Measurements from ENCODE around the gene KCNA2.

Gene KCNA2

DNA sequence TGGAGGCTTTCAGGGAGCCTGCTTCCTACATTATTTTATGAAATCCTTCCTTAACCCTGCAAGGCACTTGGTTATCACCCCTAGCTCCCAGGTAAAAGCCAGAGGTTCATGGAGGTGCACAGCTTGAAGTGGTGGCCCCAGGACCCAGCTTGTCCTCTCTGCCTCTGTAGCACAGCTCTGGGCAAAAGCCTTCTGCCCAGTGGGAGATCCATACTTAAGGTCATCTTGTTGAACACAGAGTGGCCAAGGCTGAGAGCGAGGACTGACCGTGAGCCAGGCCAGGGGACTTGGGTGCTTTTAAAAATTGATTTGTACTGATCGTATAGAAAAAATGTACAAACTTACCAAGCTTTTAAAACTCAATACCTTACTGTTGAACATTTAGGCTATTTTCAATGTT is 33.4 kb downstream of the KCNA2 start:
- DNase-seq (ENCODE audit: extremely low read depth in 1 of 2, low read depth in 1 of 2): no peak

DNA sequence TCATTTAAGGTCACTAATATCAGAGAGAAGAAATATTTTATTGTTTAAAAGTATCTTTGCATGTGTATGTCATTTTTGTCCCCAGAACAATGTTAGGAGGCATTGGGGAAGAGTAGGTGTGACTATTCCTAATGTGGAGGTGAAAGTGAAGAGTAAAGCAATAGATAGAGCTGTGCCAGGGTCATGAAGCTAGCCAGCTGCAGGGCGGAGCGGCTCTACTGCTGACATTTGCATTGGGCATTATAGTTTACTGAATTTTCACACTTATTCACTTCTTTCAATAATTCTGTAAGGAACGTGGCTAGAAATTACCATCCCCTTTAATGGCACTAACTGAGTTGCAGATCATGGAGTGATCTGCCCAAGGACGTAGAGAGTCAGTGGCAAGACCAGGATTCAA is 35.3 kb downstream of the KCNA2 start:
- no peak for DNase-seq (ENCODE audit: extremely low read depth in 1 of 2, low read depth in 1 of 2)

DNA sequence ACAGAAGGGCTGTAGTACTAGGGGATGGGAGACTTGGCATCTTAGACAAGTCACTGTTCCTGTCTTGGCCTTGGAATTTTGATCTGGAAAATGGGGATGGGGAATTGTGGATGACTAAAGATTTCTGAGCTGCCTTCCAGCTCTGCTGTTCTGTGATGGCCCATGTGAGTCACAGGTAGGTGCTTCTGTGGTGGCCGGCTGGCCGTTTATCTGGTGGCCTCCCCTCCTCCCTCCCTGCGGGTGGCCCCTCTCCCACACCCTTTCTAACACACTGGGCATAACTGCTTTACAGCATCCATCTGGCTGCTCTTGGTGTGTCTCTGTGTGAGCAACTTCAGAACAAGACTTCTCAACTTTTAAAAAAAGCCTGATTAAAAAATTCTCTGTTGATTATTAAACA is 35.9 kb downstream of the KCNA2 start:
- no peak for DNase-seq (ENCODE audit: extremely low read depth in 1 of 2, low read depth in 1 of 2)

DNA sequence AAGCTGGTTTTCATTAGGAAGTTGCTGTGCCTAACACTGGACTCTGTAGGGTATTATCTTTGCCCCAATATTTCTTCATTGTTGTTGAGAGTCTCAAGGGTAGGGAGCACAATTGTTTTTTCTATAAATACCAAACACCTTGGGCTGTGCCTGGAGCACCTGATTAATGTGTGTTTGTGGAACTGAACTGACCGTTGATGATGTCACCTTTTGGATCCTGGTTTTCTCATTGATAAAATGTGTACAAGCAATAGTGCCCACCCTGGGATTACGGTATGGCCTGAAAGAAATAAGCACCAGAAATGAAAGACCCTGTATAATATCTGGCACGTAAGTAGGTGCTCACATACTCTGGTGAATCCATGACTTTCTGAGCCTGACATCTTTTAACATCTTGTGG is 39.3 kb downstream of the KCNA2 start:
- no peak for DNase-seq (ENCODE audit: extremely low read depth in 1 of 2, low read depth in 1 of 2)

DNA sequence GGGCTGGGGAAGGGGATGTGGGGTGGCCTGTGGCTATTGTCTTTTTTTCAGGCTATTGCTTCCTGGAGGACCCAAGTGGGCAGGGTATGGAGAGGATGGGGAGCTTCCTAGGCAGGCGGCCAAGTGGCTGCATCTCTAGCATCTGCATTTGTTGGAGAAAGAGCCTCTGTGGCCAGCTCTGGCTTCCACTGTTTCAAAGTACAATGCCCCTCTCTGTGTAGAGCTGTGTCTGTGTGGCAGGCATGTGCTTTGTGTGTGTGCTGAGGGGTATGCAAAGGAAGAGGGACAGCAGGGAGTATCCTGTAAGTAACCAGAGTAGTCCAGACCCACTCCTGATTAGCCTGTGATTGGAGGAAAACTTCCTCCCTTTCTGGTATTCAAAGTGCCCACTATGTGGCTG is 40.6 kb downstream of the KCNA2 start:
- no peak for DNase-seq (ENCODE audit: extremely low read depth in 1 of 2, low read depth in 1 of 2)

DNA sequence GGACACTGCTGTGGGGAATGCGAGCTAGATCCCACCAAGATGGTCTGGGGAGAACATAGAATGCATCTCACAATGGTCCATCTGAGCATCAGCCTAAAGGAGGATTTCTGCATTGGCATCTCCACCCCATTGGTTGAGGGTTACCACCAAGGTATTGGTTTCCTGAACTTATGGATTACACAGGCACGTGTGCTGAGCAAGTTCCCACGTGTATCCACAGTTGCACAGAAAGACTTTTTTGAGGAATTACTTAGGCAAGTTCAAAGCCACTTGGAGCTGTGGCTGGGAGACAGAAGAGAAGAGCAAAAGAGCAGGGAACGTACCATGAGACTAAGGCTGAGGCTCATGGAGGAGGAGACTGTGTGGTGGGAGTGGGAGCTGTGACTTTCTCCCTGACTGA is 43.1 kb downstream of the KCNA2 start:
- no peak for DNase-seq (ENCODE audit: extremely low read depth in 1 of 2, low read depth in 1 of 2)

DNA sequence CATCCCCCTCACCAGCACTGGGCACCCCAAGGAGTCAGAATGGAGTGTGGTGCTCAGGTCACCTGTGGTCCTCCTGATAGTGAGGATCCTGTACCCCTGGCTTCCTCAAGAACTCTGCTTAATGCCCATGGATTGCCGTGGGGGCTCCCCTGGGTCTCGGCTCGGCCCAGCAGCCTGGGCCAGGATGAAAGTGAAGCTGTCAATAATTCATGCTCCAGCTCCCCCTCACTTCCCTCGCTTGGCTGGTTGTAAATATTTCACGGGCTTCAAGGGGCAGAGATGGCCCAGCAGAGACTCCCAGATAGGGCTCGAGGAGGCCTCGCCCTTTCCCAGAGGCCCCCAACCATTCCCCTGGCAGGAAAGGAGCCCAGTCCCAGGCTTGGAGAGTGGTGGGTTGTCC is 44.6 kb downstream of the KCNA2 start:
- DNase-seq (ENCODE audit: extremely low read depth in 1 of 2, low read depth in 1 of 2): no peak

DNA sequence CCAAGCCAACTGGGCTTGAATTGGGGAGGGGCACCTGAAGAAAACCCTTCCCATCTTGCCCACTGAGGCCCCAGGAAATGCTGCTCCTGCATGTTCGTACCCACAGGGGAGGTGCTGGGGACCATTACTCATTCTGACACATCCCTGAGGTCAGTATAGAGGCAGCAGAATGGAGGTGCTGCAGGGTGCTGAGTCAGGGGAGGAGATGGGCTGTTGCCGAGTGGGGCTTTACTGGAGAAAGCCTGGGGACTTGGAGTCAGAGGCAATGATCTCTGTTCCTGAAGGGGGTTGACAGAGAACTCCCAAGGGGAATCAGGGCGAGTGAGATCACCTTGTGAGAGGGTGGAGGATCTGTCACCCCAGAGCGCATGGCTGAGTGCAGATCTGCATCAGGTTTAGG is 47.0 kb downstream of the KCNA2 start:
- peak in 1 of 2 donors; percentile 5 for DNase-seq (ENCODE audit: extremely low read depth in 1 of 2, low read depth in 1 of 2)

DNA sequence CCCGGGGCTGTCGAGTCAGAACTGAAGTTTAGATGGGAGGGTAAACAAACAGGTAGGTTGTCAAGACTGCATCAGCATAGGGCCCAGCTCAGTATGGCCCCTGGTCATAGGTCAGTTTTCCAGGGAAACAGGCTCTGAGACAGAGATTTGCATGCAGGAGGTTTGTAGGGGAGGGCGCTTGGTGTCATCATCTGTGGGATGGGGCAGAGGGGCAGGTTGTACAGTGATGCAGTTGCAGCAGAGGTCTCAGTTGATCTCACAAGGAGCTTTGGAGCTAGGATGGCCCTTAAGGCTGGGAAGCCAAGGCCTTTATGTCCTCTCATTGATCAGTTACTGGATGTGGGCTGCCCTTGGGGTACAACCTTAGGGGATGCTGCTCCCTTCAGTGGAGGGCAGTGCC is 48.7 kb downstream of the KCNA2 start:
- no peak for DNase-seq (ENCODE audit: extremely low read depth in 1 of 2, low read depth in 1 of 2)

DNA sequence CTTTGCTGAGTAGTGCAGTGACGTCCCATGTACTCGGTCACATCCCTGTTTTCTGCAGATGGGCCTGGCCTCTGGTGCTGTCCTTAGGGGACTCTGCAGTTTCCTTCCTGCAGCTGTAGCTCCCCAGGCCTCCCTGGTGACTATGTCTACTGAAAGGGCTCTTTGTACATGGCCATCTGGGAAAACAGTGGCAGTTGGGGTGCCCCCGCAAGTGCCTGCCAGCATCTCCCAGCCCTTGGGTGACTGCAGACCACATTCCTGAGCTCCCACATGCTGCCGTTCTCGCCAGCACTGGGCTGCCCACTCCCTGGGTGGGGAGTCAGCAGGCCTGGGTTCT is 49.7 kb downstream of the KCNA2 start:
- DNase-seq (ENCODE audit: extremely low read depth in 1 of 2, low read depth in 1 of 2): no peak

DNA sequence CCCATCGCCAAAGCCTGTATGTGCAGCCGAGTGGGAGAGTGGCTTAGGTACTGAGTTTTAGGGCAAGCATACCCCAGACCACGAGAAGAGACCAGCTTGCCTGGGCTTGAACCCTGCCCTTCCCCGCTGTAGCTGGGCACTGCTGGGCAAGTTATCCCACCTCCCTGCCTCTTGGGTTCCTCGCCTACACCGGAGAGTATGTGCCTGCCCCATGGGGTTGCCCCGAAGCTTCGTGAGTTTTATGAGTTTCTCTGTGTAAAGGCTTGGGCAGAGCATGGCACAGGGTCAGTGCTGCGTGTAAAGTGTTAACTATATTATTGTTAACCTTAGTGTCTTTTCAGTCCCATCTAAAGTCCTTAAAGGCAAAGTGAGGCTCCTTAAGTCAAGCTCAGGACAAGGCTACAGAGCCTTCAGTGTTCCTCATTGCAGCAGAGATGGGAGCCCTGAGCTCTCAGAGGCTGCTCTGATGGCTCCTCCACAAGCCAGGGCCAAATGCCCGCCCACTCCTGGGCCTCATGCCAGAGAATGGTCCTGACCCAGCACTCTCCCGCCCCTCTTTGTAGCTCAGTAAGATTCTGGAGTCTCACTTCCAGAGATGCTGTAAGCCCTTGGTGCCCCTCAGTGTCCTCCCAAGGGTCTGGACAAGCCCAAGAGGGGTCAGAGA is 50.2 kb downstream of the KCNA2 start:
- DNase-seq (ENCODE audit: extremely low read depth in 1 of 2, low read depth in 1 of 2): no peak

DNA sequence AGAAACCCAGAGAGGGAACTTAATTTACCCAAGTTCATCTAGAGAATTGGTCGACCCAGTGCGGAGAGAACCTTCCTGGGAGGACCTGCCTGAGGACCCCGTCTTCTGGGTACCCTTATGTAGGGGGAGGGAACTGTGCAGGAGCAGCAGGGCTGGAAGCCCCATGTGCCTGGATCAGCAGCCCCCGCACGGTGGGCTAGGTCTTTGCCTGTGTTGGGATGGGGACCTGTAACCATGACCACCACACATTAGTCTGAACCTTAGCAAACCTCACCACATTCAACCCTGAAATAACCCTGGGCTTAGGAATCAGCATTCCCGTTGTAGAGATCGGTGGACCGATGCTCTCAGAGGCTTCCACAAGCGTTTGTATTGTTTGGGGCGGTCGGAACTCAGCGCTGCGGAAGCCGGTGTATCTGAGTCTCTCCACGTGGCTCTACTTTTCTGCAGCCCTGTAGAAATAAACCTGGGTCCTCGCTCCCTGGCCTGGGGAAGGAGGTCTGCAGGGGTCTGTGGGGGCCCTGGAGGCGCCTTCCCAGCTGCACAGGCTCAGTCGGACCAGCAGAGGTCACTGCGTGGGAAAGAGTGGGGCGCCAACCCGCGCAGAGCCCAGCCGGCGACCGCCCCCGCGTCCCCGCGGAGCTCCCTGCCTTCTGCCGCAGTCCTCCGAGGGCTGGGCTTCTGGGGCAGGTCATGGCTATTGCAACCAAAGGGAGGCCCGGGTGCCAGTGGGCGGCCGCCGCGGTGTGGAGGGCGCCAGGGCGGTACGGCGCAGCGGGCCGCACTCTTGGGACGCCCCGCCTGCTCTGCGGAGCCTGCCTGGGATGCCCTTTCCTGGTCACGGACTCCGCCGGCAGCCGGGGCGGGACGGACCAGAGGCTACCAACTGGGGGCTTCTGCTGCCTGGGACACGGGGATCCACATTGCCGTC is 51.0 kb downstream of the KCNA2 start:
- peak; percentile 25 to 34 for DNase-seq (ENCODE audit: extremely low read depth in 1 of 2, low read depth in 1 of 2)

DNA sequence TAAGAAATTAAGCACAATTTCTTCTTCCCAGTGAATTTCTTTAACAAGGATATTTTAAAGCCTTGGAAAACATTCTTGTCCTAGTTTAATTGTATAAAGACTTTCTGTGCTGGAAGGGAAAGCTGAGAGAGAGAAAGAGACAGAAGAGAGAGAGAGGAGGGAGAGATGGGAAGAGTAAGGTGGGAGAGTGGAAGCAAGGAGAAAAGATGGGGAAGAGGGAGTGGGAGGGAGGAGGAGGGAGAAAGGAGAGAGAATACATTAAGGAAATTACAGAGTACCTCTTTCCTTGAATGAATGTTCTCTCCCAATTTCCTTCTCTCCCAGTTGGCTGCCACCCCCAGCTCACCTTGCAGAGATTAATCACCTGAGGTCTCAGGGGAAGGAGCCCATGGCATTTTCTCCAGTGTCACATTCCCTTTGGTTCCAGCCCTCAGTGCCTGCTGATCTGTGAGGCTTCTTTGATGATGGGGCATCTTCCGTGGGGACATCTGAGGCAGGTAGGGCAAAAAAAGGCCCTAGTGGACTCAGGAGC is 54.8 kb downstream of the KCNA2 start:
- no peak for DNase-seq (ENCODE audit: extremely low read depth in 1 of 2, low read depth in 1 of 2)

DNA sequence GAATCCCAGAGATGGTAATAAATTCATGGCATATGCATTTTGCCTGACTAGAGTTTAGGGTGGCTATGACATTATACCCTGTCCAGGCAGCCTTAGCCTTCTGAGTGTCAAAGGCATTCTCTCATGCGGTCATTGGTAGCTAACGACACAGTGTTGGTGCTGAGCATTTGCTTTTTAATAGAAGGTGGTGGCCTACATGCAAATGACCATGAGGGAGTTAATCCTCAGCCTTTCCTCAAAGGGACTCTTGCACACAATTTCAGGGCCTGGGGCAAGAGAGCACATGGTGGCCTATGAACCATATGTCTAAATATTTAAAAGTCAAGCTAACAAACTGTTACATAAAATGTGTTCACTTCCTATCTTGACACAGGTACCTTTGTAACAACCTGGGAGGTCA is 56.3 kb downstream of the KCNA2 start:
- no peak for DNase-seq (ENCODE audit: extremely low read depth in 1 of 2, low read depth in 1 of 2)

DNA sequence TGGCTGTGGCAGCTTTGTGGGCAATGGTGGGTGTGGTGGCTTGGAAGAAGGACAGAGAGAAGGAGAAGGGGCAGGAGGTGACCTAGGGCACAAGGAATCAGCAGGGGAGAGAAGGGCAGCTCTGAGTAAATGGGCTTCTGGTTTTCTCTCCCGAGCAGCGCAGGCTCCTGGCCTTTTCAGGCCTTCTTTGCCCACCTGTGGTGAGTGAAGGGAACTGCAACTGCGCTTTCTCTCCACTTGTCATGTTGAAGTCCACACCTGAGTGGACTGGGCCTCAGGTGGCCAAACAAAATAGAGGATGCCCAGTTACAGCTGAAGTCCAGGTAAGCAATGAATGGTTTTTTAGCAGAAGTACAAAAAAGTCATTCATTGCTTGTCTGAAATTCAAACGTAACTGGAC is 57.8 kb downstream of the KCNA2 start:
- DNase-seq (ENCODE audit: extremely low read depth in 1 of 2, low read depth in 1 of 2): no peak

DNA sequence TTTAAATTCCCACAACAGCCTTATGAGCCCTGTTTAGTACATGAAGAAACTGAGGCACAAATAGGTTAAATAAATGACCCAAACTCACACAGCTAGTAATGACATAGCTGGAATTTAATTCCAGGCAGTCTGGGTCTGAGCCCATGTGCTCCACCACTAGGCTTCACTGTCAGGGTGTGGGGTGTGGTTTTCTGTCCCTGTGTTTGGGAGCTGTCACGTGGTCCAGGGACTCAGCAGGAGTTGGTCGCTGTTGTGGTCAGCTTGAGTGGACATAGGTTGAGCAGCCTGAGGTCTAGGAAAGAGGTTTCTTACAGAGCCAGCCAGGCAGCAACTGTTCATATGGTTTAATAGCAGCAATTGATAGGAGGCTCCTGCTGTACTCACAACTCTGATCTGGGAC is 59.1 kb downstream of the KCNA2 start:
- DNase-seq (ENCODE audit: extremely low read depth in 1 of 2, low read depth in 1 of 2): no peak

DNA sequence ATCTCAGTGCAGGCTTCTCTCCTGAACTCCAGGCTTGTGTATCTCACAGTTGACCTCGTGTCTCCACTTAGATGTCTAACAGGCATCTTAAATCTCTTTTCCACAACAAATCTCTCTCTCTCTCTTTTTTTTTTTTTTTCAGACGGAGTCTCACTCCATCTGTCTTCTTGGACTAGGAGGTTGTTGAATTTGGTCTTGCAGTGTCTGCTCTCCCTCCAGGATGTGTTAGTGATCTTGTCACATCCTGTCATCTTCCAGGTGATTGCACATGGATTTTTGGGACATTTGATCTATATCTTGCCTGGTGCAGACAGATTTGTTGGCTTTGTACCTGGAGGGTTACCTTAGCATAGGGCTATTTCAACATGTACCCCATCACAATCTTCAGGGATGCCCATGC is 60.7 kb downstream of the KCNA2 start:
- DNase-seq (ENCODE audit: extremely low read depth in 1 of 2, low read depth in 1 of 2): no peak

DNA sequence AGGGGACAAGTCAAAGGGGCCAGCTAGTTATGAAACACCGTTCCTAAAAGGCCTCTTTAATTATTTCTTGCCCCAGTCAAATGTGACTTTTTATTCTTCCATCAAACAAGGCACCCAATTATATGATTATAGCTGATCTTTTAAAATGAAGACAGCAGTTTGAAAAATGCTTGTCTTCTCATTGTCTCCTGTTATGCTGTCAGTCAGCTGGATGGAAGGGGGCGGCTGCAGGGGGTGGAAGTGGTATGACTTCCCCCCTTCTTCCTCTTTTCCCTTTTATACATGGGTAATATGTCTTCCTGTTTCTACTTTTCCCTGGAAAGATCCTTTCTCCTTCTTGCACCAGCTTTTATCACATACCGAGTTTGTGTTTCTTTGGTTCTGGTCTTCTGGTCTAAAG is 61.4 kb downstream of the KCNA2 start:
- no peak for DNase-seq (ENCODE audit: extremely low read depth in 1 of 2, low read depth in 1 of 2)
